Islet precursor cell (in vitro differentiated cells): ENCODE data around the gene VPS11.

Source experiments
- DNase-seq: peaks from one replicate; pipeline ENCODE4 v3.0.0-alpha.2; 2018

Gene VPS11

DNA sequence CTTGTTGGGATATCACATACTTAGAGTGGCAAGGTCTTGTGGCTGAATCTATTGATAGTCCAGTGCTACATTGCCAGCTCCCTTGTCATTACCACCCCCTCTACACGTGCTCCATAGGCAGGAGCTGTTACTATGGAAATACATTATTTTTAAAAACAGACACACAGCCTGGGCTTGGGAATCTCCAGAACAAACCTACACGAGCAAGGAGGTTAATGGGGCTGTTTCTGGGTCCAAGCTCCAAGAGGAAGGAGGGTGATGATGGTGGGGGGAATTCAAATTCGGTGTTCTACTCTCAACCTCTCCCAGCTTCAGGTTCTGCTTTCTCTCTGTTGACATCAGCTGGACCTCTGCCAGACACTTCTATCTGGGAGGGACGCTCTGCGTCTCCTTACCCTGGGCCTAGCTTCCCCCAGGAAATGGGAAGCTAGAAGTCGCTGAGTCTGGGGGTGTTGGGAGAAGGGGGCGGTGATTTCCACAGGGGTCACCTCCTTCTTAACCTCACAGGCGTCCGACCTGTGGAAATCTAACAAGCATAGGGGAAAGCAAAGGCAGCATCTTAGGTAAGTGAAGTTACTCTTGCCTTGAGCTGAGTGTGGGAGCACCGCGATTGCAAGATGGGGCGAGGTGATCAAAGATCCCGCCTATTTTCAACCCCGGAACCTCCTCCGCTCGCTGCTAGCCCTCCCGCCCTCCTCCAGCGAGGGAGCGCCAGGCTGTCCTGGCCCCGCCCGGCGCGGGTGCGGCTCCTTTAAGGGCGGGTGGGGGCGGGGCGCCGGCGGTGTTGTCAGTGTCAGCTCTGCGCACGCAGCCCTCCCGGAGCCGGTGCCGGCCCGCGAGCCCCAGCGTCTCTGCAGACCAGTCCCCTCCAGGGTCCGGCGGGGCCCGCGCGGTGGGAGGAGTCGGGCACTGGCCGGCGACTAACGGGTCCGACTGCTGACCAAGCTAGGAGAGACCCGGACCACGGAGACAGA is 39.2 kb downstream of the VPS11 start, which contains the start of gene C2CD2L:
TSS of gene C2CD2L (plus strand) at position 781 of the 974 bp plus-strand sequence. CDS start 398 bp downstream, outside the sequence.
- peak; percentile 94 for DNase-seq

DNA sequence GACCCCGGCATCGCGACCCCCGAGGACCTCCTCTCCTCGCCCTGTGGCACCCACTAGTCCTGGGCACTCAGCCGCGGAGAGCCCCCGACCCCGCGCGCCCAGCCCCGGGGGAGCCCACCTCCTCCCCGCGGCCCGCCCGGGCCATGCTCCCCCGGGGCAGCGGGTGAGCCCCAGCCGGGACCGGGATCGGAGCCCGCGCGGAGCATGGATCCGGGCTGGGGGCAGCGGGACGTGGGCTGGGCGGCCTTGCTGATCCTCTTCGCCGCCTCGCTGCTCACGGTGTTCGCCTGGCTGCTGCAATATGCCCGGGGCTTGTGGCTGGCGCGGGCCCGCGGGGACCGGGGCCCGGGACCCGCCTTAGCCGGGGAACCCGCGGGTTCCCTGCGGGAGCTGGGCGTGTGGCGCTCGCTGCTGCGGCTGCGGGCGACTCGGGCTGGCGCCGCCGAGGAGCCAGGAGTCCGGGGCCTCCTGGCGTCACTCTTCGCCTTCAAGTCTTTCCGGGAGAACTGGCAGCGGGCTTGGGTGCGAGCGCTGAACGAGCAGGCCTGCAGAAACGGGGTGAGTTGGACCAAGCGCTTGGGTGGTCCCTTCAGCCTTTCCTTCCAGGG is 40.0 kb downstream of the VPS11 start:
- DNase-seq = no peak

DNA sequence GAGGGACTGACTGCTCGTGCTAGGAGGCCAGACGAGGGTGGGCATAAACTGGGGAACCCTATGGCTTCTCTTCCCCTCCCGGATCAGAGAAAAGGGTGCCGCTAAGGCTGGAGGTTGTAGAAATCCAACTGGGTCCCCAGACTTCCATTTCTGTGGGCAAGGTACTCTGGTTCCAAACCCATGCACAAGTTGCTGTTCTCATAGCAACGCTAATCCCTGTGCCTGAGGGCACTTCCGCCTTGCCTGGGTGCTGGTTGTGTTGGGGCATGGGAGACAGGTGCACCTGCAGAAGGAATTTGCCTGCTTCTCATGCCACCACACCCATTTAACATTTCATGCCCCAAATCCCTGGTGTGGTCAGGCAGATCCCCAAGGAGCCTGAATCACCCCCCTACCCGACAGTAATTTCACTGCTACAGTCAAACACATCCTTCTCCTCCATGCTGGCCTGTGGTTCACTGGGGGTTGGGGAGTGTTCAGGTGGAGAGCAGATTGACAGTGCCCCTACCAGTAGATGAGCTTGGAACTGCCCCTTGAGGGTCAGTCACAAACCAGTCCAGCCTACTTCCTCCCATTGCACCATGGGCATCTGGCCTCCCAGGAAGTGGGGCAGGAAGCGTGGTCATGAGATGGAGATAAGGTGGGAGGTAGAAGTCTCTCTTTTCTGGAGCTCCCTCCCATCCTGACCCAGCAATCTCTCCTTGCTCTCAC is 40.7 kb downstream of the VPS11 start:
- no peak for DNase-seq

DNA sequence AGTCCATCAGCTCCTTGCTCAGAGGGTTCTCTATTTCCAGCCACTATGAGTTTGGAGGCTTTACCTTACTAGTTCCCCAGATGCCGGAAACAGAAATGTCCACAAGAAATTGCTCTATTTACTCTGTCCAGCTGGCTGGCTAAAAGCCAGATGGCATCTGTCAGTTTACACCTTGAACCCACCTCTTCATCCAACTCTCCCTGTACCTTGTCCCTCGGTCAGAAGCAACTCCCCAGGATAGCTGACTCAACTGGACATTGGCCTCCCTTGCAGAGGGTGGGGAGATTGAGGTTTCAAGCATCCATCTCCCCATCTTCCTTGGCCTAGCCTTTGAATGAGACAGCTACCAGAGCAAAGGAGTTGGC is 41.2 kb downstream of the VPS11 start:
- DNase-seq = no peak

DNA sequence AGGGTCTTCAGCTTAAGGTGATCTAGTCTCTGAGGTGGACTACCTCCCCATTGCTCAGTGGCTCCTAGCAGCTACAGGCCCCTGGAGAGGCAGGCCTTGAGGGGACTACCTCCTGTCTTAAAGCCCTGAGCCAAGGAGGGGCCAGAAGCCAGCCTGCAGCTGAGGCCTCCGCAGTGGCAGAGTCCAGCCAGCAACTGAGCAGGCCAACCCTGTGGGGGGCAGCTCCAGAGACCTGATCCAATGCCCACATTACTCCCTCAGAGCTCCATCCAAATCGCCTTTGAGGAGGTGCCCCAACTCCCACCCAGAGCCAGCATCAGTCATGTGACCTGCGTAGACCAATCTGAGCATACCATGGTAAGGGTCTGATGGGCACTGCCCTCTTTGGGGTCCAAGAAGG is 42.2 kb downstream of the VPS11 start:
- no peak for DNase-seq

DNA sequence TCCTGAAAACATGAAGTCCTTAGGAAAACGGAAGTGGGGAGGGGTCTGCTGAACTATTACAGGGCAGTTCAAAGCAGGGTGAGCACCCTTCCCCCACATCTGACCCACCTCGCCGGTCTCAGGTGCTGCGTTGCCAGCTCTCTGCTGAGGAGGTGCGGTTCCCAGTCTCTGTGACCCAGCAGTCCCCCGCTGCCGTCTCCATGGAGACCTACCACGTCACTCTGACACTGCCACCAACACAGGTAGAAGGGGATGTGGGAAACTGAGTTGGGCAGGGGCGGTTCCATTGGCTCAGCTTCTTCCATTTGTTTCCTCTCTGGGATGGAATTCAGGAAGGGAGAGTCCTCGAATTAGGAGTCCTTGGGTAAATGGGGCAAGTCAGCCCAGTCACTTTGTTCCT is 42.8 kb downstream of the VPS11 start:
- no peak for DNase-seq

DNA sequence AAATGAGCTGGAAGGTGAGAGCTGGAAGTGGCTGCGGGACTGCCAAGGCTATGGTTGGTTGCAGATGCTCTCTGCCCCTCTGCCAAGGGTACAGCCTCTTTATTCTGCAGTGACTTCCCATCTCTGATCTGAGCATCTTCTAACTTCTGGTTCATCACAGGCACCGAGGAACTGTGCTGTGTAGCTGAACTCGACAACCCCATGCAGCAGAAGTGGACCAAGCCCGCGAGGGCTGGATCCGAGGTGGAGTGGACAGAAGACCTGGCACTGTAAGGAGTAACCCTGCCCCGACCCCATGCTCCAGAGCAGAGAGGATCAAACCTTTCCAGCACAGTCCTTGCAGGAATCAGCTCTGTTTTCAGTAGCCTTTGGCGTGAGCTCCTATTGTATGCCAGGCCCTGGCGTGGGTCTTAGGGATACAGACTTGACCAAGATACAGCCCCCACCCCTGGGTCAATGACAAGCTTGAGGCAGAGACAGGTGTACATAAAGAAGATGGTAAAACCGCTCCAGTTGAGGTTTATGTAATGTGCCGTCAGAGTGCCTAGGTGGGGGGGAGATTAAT is 43.8 kb downstream of the VPS11 start:
- no peak for DNase-seq

DNA sequence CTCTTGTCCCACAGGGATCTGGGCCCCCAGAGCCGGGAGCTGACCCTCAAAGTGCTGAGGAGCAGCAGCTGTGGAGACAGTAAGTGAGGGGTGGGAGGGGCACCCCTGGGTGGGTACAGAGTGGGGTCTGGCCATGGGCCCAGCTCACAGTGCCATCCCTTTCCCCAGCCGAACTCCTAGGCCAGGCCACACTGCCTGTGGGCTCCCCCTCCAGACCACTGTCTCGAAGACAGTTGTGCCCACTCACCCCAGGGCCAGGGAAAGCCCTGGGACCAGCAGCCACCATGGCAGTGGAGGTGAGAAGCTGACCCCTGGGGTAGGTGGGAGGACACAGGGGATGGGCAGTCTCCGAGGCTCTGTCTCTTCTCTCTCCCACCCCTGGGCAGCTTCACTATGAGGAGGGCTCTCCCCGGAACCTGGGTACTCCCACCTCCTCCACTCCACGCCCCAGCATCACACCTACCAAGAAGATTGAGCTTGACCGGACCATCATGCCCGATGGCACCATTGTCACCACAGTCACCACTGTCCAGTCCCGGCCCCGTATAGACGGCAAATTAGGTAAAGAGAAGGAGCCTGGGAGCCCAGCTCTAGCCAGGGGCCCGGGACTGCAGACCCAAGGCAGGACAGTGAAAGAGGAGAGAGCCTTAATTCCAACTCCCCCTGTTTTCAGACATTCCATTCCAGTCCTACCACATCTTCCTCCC is 44.8 kb downstream of the VPS11 start:
- DNase-seq = no peak

DNA sequence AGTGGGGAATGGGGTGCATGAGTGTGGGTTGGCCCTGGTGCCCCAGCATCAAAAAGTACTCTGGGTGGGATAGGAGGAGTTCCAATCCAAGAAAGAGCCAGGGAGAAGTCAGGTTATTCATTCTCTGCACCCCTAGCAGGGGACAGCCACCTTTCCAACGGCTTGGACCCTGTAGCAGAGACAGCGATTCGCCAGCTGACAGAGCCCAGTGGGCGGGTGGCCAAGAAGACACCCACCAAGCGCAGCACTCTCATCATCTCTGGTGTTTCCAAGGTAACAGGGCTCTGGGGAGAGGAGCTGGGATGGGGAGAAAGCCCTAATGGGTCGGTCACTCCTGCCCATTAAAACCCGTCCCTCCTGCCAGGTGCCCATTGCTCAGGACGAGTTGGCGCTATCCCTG is 46.1 kb downstream of the VPS11 start:
- DNase-seq = no peak

DNA sequence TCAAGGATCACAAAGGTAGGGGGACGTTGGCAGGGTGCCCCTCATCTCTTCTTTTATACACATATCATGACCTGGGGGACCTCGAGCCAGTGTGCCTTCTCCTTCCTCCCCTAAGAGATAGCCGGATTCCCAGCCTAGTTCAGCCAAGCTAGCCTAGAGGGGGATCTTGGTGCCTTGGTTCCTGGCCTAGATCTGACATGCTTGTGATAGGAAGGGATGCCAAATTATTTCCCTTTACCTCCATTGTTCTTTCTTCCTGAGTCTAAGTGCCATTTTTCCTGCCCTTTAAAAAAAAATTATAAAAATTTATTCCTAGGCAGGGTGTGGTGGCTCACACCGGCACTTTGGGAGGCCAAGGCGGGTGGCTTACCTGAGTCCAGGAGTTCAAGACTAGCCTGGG is 46.7 kb downstream of the VPS11 start:
- no peak for DNase-seq

DNA sequence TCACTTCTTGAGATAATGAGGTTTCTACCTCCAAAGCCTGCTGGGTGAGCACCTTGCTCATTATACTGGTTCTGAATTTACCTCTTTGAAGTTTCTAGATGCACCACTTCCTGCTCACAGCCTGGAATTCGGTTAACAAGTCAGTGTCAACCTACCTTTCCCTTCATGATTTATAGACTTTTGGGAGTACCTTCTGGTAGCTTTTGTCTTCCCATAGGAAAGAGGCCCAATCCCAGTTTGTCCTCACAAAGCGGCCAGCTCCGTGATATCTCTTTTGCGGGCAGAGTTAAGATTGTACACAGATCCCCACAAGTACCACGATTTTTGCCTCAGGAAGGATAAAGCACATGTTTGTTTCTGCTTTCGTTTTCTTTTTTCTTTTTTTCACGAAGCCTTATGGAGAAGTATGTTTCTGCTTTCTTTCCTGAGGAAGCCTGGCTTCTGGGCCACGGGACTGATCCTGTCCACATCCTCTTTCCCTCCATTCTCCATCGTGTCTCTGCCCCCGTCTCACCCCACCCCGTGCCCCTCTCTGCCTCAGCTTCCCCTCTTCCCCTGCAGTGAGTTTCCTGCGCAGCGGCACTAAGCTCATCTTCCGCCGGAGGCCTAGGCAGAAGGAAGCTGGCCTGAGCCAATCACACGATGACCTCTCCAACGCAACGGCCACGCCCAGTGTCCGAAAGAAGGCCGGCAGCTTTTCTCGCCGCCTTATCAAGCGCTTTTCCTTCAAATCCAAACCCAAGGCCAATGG is 48.0 kb downstream of the VPS11 start:
- DNase-seq = no peak

DNA sequence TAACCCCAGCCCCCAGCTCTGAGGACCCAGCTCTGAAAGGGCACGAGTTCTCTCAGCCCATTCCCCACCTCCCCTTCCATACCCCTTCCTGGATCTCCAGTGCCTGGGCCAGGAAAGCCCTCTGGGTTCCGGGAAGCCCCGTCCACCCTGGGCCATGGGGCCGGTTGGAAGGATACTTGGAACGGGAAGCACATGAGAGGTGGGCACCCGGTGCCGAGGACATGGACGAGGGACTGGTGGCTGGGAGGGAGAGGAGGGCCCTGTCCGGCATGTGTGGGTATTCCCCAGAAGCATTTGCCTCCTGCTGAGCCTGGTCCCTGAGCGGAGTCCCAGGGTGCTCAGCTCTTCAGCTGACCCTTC is 48.6 kb downstream of the VPS11 start:
- DNase-seq = no peak

DNA sequence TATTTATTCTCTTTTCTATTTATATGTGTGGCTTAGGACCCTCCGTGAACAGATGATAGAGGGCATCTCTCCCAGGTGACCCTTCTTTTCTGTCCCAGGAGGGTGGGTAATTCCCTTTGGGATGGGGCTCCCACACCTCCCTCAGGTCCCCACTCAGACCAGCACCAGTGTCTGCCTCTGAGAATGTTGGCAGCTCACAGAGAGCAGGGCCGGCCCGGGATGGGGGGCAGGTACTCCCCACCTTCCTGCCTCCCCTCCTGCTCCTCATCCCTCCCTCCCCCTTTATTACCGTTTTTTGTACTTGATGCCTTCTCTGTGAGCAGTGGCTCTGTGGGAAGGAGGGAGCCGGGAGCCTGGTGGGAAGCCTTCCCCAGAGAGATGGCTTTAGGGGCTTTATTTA is 49.0 kb downstream of the VPS11 start:
- DNase-seq = no peak

DNA sequence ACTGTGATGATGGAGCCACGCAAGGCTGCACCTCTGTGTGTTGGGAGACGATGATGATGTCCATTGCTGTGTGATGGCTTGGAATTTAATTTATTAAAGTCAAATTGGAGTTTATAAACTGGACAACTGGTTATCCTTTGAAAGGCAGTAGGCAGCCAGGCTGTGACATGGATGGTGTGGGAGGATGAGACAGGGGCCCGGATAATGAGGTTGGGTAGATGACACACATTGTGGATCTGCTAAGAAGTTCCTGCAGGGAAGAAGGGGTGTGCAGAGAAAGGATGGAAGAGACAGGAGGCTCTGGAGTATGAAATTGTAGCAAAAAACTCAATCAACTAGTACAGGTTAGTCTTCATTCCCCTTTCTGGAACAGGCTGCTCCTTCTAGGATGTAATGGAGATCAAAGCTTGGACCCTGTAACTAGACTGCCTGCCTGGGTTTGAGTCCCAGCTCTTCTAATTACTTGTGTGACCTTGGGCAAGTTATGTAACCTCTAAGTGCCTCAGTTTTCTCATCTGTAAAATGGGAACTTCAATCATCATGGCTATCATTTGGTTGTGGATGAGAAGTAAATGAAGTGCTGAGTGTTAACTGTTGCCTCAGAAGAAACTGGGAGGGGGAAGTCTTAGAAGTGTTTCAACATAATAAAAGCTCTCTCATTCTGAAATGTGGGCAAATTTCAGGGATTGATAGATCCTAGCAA is 49.5 kb downstream of the VPS11 start:
- DNase-seq = no peak

DNA sequence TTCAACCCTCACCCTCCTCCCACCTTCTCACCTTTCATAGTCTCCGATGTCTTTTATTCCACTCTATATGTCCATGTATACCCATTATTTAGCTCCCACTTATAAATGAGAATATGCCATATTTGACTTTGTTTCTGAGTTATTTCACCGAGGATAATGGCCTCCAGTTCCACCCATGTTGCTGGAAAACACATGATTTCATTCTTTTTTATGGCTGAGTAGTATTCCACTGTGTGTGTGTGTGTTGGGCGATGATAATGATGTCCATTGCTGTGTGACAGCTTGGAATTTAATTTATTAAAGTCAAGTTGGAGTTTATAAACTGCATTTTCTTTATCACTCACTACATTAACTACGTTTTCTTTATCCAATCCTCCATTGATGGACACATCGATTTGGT is 50.6 kb downstream of the VPS11 start:
- DNase-seq = no peak

DNA sequence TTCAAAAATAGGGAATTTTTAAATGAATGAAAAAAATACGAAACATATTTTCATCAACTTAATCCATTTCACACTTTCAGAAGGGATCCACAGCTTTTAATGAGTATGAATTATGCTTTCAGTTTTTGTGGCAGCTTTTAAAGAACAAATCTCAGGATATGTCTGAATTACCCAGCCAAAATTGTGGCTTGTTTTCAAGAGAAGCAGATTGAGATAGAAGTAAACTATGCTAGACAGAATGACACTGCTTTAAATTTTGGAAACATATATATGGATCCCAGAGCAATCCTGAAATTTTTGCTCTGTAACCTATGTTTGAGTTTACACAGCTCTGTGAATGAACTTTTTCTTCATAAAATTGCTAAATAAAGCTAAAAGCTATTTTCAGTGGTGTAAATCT is 51.3 kb downstream of the VPS11 start:
- DNase-seq = no peak

DNA sequence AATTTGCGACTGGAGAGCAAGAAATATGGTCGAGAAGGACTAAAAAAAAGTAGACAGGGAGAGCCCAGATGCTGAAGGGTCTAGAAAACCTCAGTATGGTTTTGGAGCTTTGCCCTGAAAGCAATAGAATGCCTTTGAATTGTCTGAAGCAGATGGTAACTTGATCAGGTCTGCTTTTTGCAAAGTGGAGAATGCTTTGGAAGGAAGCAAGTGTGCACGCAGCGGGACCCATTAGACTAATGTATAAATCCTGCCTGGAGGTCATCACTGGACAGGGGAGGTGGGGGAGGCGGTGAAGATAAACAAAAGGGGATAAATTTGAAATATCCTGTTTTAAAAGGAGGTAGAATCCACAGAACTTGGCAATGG is 53.0 kb downstream of the VPS11 start:
- no peak for DNase-seq

DNA sequence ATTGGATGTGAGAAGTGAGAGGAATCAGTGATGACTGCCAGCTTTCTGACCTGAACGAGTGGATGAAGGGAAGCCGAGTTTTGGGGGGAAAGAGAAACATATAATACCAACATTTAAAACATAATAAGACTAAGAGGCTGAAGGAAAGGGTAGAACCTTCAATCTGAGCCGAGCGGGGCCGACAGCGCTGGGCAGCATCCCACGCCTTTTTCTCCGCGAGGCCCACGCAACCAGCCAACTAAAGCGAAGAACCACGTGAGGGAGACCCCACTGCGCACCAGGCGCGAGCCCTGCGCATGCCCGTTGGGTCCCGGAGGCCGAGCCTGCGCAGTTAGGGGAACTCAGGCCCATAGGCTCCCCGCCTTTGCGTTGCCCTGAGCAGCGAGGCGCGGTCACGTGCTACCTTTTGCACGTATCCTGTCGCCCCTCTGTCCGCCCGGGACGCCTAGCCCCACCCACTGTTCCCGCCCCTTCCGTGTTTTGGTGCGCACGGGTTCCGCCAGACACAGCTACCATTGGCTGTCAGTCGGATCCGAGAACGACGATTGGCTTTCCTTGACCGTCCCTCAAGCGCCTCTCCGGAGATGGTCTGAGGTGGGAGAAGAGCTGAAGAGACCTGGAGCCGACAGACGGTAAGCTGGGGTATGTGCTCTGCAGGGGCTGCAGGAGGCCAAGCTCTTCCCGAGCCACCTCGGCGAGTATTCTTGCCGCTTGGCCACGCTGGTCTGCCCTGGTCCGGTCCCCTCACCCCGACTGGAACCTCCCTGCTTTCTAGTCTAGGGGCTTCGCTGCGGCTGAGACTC is 53.6 kb downstream of the VPS11 start, which contains the start of gene HINFP:
TSS of gene HINFP (plus strand) at position 573 of the 803 bp plus-strand sequence. CDS start 5,365 bp downstream, outside the sequence.
- peak; percentile 100 for DNase-seq

DNA sequence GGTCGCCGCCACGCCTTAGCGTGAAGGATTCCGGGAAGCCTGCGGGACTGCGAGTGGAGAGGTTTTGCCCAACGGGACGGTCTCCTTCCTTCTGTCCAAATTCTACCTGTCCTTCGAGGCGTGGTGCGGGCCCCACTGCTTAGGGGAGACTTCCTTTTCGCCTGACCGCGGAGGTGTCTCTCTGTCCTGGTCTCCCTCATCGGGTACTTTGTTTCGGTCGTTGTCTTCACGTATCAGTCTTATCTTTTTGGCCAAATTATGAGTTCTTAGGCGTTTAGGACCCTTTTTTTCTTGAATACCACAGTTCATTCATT is 54.1 kb downstream of the VPS11 start:
- no peak for DNase-seq

DNA sequence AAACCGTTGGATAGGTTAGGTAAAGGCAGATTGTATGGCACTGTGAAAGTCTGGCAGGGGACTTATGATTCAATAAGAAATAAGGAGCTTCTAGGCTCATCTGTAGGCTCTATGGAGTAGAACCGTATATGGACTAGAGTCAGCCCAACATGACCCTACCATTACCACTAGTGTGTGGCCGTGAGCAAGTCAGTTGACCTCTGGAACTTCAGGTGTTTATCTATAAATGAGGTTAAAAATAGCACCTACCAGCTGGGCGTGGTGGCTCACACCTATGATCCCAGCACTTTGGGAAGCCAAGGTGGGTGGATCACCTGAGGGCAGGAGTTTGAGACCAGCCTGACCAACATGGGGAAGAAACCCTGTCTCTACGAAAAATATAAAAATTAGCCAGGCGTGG is 58.2 kb downstream of the VPS11 start:
- no peak for DNase-seq
